Fibroblast of skin of back (primary cell): ENCODE results near the gene RIMBP2.

ENCODE experiments used
- DNase-seq: peaks from one replicate; pipeline ENCODE4 v3.0.0-alpha.2; 2013

The RIMBP2 gene

DNA sequence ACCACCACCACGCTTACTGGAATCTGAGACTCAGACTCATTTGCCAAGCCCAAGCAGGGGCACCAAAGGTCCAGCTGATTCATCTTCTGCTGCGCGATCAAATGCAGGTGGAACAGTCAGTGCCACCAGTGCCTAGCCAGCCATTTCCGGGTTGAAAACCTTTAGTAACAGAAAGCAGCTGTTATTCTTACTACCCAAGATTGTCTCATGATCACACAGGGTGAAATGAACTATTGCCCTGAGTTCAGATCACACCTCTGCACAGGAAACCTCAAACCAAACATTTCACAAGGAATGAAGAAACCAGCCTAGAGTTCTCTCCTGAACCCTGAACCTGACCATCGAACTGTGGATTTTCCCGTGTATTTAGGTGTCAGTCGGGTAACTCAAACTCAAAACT is 88.9 kb downstream of the RIMBP2 start:
- no peak for DNase-seq

DNA sequence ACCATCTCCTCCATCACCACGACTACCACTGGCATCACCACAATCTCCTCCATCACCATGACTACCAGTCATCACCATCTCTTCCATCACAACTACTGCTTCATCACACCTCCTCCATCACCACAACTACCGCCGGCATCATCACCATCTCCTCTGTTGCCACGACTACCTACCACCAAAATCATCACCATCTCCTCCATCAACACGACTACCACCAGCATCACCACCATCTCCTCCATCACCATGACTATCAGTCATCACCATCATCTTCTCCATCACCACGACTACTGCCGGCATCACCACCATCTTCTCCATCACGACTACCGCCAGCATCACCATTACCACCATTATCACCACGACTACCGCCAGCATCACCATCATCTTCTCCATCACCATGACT is 89.5 kb downstream of the RIMBP2 start:
- no peak for DNase-seq

DNA sequence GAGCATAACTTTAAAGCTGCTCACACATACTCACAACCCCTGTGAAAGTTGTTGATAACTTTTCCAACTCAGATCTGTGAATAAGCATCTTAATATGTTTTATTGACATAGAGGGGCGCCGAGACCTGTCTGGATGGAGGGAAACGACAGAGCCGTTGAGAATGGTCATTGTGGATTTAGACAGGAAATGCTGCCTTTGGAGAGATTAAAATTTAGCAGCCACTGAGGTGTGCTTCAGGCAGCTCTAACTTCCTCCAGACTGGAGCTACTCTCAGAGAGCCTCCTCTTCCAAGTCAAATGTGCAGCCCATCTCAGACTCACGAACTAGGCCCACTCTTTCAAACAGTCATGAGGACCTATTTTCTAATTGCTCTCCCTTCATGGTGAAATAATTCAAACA is 90.9 kb downstream of the RIMBP2 start:
- DNase-seq, result no peak

DNA sequence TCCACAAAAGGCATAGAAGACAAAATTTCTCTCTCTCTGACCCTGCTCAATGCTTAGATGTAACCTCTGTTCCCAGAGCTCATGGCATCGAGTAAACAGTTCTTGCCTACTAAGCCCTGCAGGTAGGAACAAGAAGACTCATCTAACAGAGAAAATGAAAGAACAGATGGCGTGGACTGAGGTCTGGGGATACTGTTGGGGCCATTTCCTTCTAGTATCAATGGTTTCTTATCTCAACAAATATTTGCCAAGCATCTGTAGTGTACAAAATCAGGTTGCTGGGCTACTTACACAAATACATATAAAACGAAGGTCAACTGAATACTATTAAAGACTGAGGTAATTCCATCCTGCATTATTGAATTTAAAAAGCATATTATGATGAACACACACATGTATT is 93.3 kb downstream of the RIMBP2 start:
- no peak for DNase-seq

DNA sequence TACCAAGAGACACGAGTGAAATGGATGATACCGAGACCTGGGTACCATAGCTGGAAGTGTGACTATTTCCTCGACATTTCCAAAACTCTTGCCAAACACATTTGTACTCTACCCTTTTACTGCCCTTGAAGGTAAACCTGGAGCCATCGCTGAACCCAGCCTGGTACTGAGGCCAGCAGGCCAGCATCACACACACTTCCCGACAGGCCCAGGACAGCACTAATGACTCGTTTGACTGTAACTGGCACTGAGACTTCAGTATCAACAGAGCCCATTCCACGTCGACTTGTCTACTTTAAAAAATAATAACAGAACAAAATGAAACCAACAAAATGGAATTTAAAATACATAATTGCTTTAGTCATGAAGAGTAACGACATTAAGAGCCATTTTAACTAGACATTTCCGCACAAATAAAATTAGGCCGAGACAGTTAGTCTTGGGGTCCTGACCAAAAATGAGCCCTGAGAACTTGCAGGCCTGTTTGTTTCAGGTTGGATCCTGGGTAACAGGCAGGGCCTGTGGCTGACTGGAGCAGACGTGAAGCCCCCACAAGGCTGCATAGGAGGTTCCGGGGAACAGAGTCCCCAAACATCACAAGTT is 94.3 kb downstream of the RIMBP2 start:
- DNase-seq, result no peak

DNA sequence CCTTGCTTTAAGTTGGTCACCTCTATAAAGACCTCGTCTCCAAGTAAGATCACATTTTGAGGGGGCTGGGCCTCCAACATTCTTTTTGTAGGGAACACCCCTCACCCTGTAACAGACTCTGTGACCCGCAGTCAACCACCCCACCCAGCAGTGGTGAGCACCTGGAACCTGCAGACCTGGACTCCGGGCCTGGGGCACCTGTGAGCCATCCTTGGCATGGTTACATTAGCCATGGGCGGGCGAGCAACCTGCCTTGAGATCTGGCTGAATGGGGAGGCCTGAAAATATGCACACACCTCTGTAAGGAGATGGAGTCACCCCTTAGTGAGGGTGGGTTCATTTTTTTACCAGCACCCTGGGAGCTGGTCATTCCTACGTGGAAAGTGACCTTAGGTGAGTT is 95.3 kb downstream of the RIMBP2 start:
- no peak for DNase-seq

DNA sequence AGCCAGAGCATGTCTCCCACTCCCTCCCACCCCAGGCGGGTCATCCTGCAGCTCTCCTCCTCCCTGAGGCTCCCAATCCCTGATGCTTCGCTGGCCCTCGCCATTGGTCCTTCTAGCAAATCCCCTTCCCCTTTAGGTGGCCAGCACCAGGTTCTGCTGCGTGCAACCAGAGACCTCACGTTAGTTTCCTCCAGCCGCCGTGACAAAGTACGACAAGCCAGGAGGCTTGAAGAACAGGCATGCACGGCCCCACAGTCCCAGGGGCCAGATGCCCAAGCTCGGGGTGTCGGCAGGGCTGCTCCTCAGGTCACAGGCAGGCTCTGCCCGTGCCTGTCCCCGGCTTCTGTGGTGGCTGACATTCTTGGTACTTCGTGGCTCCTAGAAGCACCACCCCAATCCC is 95.8 kb downstream of the RIMBP2 start:
- DNase-seq, result no peak

DNA sequence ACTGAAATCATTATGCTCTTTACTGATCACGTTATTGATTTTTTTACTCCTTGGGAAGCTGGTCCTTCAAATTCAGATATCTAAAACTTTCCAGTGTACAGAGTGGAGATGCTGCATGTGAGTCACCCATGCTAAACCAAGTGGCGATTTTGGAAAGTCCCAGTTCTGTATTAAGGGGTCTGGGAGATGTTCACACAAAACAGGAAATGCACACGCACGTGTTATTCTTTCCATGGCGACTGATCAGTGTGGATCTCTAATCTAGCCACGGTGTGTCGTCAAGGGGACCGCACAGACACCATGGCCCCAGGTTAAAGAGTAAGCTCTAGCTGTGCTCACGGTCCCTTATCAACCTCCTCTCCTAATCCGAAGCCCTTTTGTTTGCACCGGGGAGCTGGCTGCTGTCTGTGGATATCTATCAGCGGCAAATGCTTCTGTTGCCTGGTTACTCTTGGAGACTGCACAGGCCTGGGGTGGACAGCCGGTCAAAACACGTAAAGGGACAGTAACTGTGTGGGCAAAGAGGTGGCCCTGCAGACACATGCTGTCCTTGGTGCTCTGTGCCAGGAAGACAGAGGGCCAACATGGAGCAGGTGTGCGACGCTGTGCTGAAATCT is 96.6 kb downstream of the RIMBP2 start:
- no peak for DNase-seq

DNA sequence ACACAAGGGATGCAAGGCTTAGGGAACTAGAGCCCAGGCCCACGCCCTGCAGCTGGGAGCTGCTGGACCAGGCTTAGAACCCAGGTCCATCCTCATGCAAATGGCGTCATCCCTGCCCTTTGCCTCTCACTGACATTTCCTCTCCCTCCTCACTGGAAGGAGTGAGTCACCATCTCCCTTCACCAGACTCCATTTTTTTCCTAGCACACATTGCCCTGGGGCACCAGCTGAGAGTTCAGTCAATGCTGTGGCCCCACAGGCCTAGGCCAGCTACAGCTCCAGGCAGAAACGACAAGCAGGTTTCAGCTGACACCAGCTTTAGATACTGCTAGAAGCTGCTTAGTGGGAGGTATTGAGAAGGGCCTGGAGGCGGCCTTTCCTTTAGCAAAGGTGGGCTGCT is 98.9 kb downstream of the RIMBP2 start:
- no peak for DNase-seq

DNA sequence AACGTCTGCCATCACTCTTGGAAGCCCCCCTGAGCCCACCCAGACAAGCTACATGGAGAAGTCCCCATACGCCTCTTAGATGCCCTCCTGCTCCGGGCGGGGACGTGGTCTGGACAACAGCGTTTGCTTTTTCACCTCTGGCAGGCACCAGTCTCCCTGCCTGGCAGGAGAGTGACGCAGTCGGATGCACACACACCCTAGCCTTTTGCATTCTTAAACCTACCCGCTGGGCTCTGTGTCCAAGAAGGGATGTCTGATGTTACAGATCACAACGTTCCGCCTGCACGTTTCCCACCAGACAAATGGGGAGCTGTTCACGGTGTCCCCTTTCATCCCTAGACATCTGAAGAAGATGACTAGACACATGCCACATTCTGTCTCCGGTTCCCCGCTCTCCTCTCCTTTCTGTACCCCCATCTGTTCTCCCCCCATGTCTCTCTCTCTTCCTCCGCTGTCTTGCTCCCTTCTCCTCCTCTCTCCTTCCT is 100.2 kb downstream of the RIMBP2 start:
- no peak for DNase-seq

DNA sequence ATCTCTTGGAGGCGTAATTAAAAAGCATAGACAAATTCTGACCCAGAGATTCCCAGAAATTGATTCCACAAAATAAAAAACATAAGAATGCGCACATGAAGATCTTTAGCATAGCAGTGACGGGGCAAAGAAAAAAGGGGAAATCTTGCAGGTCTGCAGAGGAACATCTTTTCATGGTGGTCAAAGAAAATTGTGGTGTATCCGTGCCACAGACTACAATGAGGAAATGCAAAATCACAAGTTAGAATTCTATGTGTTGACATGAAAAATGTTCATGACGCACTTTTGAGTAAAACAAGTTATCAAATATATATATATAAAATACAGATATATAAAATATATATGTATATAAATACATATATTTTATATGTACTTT is 101.6 kb downstream of the RIMBP2 start:
- DNase-seq, result no peak

DNA sequence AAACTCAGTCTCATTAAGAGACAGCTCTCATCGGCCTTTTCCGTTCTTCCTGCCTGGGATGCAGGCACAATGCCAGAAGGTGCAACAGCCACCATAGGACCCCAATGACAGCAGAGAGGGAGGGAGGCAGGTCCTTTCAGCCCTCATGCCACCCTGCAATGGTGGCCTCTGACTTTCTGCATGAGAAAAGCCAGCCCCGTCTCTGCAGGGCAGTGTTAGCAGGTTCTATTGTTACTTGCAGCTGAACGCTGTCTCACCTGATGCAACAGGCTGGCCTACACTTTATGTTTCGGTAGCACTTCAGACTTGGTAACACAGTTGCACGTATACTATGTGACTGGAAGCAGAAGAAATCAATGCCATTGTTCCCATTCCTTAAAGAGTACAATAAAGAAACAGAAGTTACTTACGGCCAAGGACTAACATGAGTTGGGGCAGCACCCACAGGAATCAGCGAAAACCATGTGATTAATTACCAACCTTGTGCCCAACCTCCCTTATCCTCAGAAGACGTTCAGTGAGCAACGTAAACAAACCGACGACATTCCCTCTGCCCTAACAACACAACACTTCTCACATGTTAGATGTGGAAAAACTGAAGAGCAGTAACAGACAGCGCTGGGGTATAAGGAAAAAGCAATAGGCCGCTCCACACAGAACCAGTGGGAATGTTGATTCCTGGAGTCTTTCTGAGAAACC is 102.1 kb downstream of the RIMBP2 start:
- no peak for DNase-seq

DNA sequence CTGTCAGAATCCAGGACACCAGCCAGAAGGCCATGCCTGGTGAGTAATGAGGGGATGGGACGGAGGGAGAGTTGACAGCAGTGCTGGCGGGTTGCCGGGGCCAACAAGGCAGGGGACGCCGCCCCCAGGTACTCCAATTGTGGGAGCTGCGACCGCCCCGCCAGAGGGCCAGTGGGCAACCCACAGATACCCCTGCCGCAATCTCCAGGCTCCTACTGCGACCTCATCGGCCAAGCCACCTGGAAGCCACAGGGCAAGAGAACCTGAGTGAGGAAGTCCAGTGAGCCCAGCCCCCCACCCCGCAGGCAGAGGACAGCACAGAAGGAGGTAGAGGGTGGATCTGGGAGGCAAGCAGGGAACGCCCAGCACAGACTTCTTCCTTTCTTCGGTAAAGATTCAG is 103.0 kb downstream of the RIMBP2 start:
- DNase-seq, result no peak

DNA sequence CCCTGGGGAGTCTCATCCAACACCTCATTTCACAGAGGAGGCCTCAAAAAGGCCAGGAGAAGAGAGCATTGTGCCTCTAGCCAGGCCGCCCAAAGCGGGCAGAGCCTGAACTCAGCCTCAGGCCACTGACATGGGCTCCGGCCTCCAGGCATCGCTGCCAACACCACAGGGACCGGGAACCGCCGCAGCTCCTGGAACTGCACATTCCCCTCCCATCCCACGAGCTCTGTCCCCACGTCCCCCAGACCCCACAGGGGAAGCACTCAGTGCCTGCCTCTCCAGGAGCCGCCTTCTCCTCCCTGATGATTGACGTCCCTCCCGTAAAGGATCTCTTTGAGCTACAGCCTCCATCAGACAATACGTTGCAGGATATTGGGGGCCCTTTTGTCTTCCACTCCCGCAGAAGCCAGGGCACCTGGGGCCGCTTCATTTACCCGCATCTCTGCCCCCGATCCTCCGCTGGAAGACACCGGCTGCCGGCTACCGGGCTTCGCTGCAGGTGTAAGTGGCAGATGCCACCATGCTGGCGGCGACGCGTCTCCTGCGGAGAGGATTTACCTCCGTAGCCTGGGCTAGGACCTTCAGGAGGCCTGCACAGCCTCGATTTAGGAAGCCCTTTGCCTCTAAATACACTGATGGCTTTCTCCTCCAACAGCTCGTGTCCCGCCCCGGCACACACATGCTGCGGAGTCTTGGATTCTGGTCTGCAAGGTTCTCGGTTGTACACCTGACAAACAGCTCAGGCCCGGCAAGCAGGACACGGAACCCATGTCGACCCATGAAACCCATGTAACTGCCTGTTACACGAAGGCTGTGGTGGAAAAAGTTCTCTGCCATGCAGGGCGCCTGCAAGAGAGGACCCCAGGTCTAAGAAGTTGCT is 104.8 kb downstream of the RIMBP2 start:
- DNase-seq, result no peak

DNA sequence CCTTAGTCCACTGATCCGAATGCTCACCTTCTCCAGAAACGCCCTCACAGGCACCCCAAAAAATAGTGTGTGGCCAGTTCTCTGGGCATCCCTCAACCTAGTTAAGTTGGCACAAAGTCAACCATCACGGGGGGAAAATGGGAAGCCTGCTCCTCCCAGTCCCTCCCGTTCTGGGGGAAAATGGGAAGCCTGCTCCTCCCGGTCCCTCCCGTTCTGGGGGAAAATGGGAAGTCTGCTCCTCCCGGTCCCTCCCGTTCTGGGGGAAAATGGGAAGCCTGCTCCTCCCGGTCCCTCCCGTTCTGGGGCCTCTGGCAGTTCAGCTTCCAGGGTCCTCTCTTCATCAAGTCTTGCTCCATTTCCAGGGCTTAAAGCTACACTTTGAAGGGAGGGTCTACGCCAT is 106.1 kb downstream of the RIMBP2 start:
- DNase-seq, result no peak

DNA sequence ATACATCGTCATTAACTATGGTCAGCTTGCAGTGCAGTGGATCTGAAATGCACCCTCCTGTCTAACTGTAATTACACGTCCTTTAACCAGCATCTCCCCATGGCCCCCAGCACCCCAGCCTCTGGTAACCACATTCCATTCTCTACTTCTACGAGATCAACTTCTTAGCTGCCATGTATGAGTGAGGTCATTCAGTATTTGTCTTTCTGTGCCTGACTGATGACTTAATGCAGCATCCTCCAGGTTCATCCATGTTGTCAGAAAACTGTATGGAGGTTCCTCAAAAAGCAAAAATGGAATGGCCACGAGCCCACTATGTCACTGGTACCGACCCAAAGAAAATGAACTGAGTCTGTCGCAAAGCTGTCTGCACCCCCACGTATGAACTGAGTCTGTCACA is 107.3 kb downstream of the RIMBP2 start:
- DNase-seq, result no peak

DNA sequence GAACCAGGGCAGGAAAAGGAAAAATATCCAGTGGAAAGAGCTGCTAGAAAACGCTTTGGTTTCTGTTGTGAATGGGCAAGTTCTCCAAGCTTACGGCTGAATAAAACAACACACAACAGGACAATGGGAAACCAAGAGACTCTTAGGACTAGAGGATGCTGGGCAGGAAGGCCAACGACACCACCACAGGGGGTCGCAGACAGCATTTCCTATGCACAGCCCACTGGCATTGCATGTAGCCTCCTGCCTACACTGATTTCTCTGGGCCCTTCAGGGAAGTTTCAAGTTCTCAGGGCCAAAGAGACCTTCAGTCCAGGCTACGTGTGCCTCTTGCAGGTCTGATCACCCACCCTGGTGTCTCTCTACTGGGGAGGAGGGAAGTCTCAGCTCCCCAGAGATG is 108.0 kb downstream of the RIMBP2 start:
- no peak for DNase-seq

DNA sequence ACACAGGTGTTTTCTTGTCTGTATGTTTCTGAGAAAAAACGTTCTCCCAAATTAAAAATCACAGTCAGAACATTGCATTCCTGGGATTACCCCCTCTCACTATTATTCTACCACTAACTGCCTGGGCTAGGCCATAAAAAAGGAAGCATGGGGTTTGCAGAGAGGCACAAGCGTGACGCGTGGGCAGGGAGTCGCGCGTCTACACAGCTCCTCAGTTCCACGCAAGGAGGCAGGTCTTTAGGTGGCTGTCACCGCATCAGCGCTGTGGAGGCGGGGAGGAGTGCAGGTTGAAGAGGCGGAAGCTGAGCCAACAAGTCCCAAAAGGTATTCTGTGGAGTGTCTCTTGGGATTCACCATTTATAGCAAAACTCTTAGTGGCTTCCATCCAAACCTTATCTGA is 109.9 kb downstream of the RIMBP2 start:
- DNase-seq, result no peak

DNA sequence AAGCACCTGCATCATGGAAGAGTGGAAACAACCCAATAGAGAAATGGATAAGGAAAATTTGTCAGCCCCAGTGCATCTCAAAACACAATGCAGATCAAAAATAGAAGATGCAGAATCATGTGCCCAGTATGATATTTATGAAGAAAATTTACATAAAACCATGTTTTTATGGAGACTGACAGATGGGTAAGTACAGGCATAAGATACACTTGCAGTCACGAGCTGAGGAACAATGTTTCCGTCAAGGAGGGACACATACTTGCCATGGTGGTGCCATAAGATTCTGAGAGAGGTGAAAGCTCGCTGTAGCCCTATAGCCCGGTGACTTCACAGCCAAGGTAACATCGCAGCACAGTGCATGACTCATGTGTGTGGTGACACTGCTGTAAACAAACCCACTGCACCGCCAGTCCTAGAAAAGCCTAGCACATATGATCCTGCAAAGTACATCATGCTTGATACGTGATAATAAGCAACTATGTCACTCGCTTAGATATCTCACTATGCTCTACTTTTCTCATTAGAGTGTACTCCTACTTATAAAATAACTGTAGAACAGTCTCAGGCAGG is 112.6 kb downstream of the RIMBP2 start:
- no peak for DNase-seq

DNA sequence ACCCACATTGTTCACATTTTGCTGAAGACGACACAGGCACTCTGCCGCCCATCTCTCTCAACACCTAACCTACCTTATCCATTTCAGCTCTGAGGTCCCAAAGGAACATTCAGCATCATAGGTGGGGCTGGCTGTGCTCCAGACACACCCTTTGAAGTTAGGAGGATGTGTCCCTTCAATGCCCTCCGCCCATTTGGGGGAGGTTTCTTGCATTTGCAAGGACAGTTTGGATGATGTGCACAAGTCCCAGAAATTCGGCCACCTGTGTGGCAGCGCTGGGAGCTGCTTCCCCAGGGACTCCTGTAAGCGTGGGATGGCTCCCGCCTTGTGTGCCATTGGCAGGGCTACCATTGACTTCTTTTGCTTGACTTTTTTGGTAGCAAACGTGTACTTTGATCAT is 113.8 kb downstream of the RIMBP2 start:
- no peak for DNase-seq

DNA sequence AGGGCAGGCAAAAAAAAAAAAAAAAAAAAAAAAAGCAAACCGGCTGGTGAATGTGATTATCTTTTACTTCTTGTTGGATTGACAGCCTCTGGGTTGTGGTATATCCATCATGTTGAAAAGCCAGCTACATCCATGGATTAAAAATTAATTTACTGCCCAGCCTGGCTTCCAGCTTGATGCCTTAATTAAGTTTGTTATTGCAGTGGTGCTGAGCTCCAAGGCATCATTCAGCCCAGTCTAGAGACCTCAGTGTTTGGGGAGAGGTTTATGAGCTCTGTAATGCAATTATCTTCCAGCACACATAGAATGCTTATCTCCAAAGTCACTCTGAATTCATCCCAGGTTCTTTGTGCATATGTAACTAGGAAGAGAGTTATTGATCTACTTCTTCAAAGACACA is 114.8 kb downstream of the RIMBP2 start:
- DNase-seq, result no peak

DNA sequence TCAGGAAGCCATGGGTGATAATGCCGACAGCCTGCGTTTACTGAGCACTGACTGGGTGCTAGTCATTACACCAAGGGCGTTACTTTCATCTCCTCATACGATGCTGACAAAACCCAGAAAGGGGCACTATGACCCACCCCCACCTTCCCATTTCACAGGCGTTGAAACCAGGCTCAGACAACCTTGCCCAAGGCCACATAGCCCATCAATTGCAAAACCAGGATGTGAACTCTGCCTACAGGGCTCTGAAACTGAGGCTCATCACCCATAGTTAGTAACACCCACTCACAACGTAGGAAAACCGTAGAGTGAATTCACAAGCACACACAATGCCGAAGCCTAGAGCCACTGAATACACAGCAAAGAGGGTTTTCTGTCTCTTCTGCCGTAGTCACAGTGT is 119.9 kb downstream of the RIMBP2 start:
- no peak for DNase-seq

DNA sequence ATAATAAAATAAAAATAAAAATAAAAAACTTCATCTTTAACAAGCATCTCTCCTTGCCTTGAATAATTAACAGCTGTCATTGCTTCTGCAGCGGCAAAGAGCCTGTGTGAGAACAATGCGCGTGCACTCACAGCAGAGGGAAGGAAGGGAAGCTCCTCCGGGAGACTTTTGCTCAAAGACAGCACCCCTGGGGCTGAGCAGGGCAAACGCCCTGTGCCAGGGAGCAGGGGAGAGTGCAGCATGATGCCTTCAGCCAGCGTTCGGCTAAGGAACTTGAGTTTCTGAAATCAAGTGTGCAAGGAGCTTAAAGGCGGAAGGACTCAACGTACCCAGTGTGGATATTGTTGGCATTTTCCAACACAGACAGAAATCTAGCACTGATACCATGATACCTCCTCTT is 120.5 kb downstream of the RIMBP2 start:
- no peak for DNase-seq
